HEK293 (cell line): ENCODE results near the gene KCNJ16.
A peak's percentile ranks its signal among the peaks of the same experiment; 100 is the strongest.

Experiments
- GLIS2 ChIP-seq: fragments of 450-650 bp; formaldehyde crosslinking; IDR thresholded peaks from 2 replicates; pipeline ENCODE4 v1.5.1; 2016; ENCODE audit warnings: missing biosample characterization, missing genetic modification characterization
- KLF16 ChIP-seq: fragments of 450-650 bp; formaldehyde crosslinking; IDR thresholded peaks from 2 replicates; pipeline ENCODE4 v1.5.1; 2017; ENCODE audit warnings: missing biosample characterization, missing genetic modification characterization
- KLF17 ChIP-seq: fragments of 450-650 bp; formaldehyde crosslinking; IDR thresholded peaks from 2 replicates; pipeline ENCODE4 v1.5.1; 2016; ENCODE audit warnings: missing biosample characterization, missing genetic modification characterization
- OVOL3 ChIP-seq: fragments of 450-650 bp; formaldehyde crosslinking; IDR thresholded peaks from 2 replicates; pipeline ENCODE4 v1.5.1; 2016; ENCODE audit warnings: missing biosample characterization, missing genetic modification characterization
- REST ChIP-seq: fragments of 450-650 bp; formaldehyde crosslinking; IDR thresholded peaks from 2 replicates; pipeline ENCODE4 v1.5.1; 2016; ENCODE audit warnings: missing biosample characterization, missing genetic modification characterization
- YY2 ChIP-seq: fragments of 450-650 bp; formaldehyde crosslinking; IDR thresholded peaks from 2 replicates; pipeline ENCODE4 v1.5.1; 2016; ENCODE audit warnings: missing biosample characterization, missing genetic modification characterization
- ZBTB26 ChIP-seq: fragments of 450-650 bp; formaldehyde crosslinking; optimal IDR thresholded peaks from 2 replicates; pipeline ENCODE3; 2016; ENCODE audit warnings: missing biosample characterization, mild to moderate bottlenecking, missing genetic modification characterization
- ZBTB6 ChIP-seq: fragments of 450-650 bp; formaldehyde crosslinking; IDR thresholded peaks from 2 replicates; pipeline ENCODE4 v1.5.1; 2017; ENCODE audit warnings: missing biosample characterization, missing genetic modification characterization
- ZFHX2 ChIP-seq: fragments of 450-650 bp; formaldehyde crosslinking; conservative IDR thresholded peaks from 2 replicates; pipeline ENCODE4 v1.5.1; 2016; ENCODE audit warnings: missing biosample characterization, missing genetic modification characterization
- ZNF114 ChIP-seq: fragments of 450-650 bp; formaldehyde crosslinking; IDR thresholded peaks from 2 replicates; pipeline ENCODE4 v1.5.0; 2017; ENCODE audit warnings: missing biosample characterization, missing genetic modification characterization
- ZNF138 ChIP-seq: fragments of 450-650 bp; formaldehyde crosslinking; IDR thresholded peaks from 2 replicates; pipeline ENCODE4 v1.5.1; 2016; ENCODE audit warnings: missing biosample characterization, missing genetic modification characterization, borderline replicate concordance
- ZNF140 ChIP-seq: fragments of 450-650 bp; formaldehyde crosslinking; IDR thresholded peaks from 2 replicates; pipeline ENCODE4 v1.5.1; 2016; ENCODE audit warnings: missing biosample characterization, missing genetic modification characterization
- ZNF157 ChIP-seq: fragments of 450-650 bp; formaldehyde crosslinking; IDR thresholded peaks from 2 replicates; pipeline ENCODE4 v1.5.1; 2016; ENCODE audit warnings: missing biosample characterization, missing genetic modification characterization
- ZNF16 ChIP-seq: fragments of 450-650 bp; formaldehyde crosslinking; IDR thresholded peaks from 2 replicates; pipeline ENCODE4 v1.5.1; 2016; ENCODE audit warnings: low read depth, missing biosample characterization, missing genetic modification characterization
- ZNF169 ChIP-seq: fragments of 450-650 bp; formaldehyde crosslinking; IDR thresholded peaks from 2 replicates; pipeline ENCODE4 v1.5.1; 2016; ENCODE audit warnings: missing biosample characterization, missing genetic modification characterization
- ZNF174 ChIP-seq: fragments of 450-650 bp; formaldehyde crosslinking; IDR thresholded peaks from 2 replicates; pipeline ENCODE4 v1.5.0; 2017; ENCODE audit warnings: missing biosample characterization, mild to moderate bottlenecking, missing genetic modification characterization
- ZNF202 ChIP-seq: fragments of 450-650 bp; formaldehyde crosslinking; IDR thresholded peaks from 2 replicates; pipeline ENCODE4 v1.5.1; 2016; ENCODE audit warnings: missing biosample characterization, missing genetic modification characterization, borderline replicate concordance
- ZNF335 ChIP-seq: fragments of 450-650 bp; formaldehyde crosslinking; conservative IDR thresholded peaks from 2 replicates; pipeline ENCODE4 v1.5.1; 2016; ENCODE audit warnings: missing biosample characterization, missing genetic modification characterization
- ZNF362 ChIP-seq: fragments of 450-650 bp; formaldehyde crosslinking; IDR thresholded peaks from 2 replicates; pipeline ENCODE4 v1.5.1; 2016; ENCODE audit warnings: missing biosample characterization, missing genetic modification characterization
- ZNF366 ChIP-seq: fragments of 450-650 bp; formaldehyde crosslinking; conservative IDR thresholded peaks from 2 replicates; pipeline ENCODE4 v1.5.1; 2016; ENCODE audit warnings: missing biosample characterization, missing genetic modification characterization
- ZNF394 ChIP-seq: fragments of 450-650 bp; formaldehyde crosslinking; IDR thresholded peaks from 2 replicates; pipeline ENCODE4 v1.5.1; 2016; ENCODE audit warnings: missing biosample characterization, missing genetic modification characterization, mild to moderate bottlenecking, moderate library complexity, borderline replicate concordance
- ZNF398 ChIP-seq: fragments of 450-650 bp; formaldehyde crosslinking; IDR thresholded peaks from 2 replicates; pipeline ENCODE4 v1.5.1; 2017; ENCODE audit warnings: missing biosample characterization, missing genetic modification characterization
- ZNF488 ChIP-seq: fragments of 450-650 bp; formaldehyde crosslinking; IDR thresholded peaks from 2 replicates; pipeline ENCODE4 v1.5.1; 2016; ENCODE audit warnings: missing biosample characterization, missing genetic modification characterization
- ZNF514 ChIP-seq: fragments of 450-650 bp; formaldehyde crosslinking; IDR thresholded peaks from 2 replicates; pipeline ENCODE4 v1.5.1; 2016; ENCODE audit warnings: missing biosample characterization, missing genetic modification characterization
- ZNF529 ChIP-seq: fragments of 450-650 bp; formaldehyde crosslinking; IDR thresholded peaks from 2 replicates; pipeline ENCODE4 v1.5.1; 2017; ENCODE audit warnings: missing genetic modification characterization, missing biosample characterization; ENCODE audit not compliant: insufficient replicate concordance
- ZNF585B ChIP-seq: fragments of 450-650 bp; formaldehyde crosslinking; IDR thresholded peaks from 2 replicates; pipeline ENCODE4 v1.5.1; 2016; ENCODE audit warnings: missing biosample characterization, missing genetic modification characterization
- ZNF621 ChIP-seq: fragments of 450-650 bp; formaldehyde crosslinking; IDR thresholded peaks from 2 replicates; pipeline ENCODE4 v1.5.1; 2017; ENCODE audit warnings: missing biosample characterization, missing genetic modification characterization
- ZNF664 ChIP-seq: fragments of 450-650 bp; formaldehyde crosslinking; IDR thresholded peaks from 2 replicates; pipeline ENCODE4 v1.5.1; 2016; ENCODE audit warnings: missing biosample characterization, missing genetic modification characterization
- ZNF792 ChIP-seq: fragments of 450-650 bp; formaldehyde crosslinking; IDR thresholded peaks from 2 replicates; pipeline ENCODE4 v1.5.1; 2016; ENCODE audit warnings: missing biosample characterization, missing genetic modification characterization

Gene KCNJ16

GRCh38 chr17:70168977-70169708 lies 94.1 kb downstream of the KCNJ16 start, which contains the start of gene KCNJ2 (continued):
- no peak for TF ChIP-seq ZNF362 (tag by site-specific recombination)
- TF ChIP-seq ZNF621 (tag by site-specific recombination) = no peak
- peak; percentile 15; the same call in 1 of the 2 replicates for TF ChIP-seq KLF17 (tag by site-specific recombination)
- peak; percentile 83 for TF ChIP-seq ZNF16 (tag by site-specific recombination)
- 0 out of 2 replicates have a peak, but pooled peaks have one; percentile 23 for TF ChIP-seq ZNF394
- peak; percentile 95 for TF ChIP-seq ZNF335 (tag by site-specific recombination)
- TF ChIP-seq REST (tag by site-specific recombination) = peak; percentile 52
- no peak for TF ChIP-seq ZNF114
- no peak for TF ChIP-seq ZNF529 (tag by site-specific recombination)
- TF ChIP-seq ZNF585B = no peak
- no peak for TF ChIP-seq ZNF792 (tag by site-specific recombination)
- no peak for TF ChIP-seq ZNF488 (tag by site-specific recombination)
- no peak for TF ChIP-seq ZNF514 (tag by site-specific recombination)
- peak; percentile 15; the same call in 1 of the 2 replicates for TF ChIP-seq OVOL3
- no peak for TF ChIP-seq ZNF140 (tag by site-specific recombination)
- peak; percentile 81 for TF ChIP-seq GLIS2
- peak; percentile 84 for TF ChIP-seq ZBTB6 (tag by site-specific recombination)
- no peak for TF ChIP-seq ZNF174 (tag by site-specific recombination)
- no peak for TF ChIP-seq ZFHX2 (tag by site-specific recombination)
- TF ChIP-seq ZNF169 (tag by site-specific recombination) = no peak
- no peak for TF ChIP-seq ZNF202
- peak; percentile 79 for TF ChIP-seq ZBTB26
- TF ChIP-seq KLF16 (tag by site-specific recombination) = peak; percentile 47; the same call in 1 of the 2 replicates
- TF ChIP-seq YY2 (tag by site-specific recombination) = no peak
- peak; percentile 93 for TF ChIP-seq ZNF398 (tag by site-specific recombination)
- TF ChIP-seq ZNF138 (tag by site-specific recombination) = no peak
- no peak for TF ChIP-seq ZNF366 (tag by site-specific recombination)
- no peak for TF ChIP-seq ZNF664
- no peak for TF ChIP-seq ZNF157 (tag by site-specific recombination)
